ENCODE measurements around the gene WWOX. TPM values are rescaled to one million over a fixed set of nuclear protein-coding genes. Genes with fewer than 3 reads are reported as not detected.
A peak's percentile ranks its signal among the peaks of the same experiment; 100 is the strongest.

Gene WWOX
- total and polyA plus RNA-seq, 2 of the 13 experiments (the other 11 are each of a cell fraction or from before 2014, with no cell fraction given) = 9.1 to 37.4 TPM

DNA sequence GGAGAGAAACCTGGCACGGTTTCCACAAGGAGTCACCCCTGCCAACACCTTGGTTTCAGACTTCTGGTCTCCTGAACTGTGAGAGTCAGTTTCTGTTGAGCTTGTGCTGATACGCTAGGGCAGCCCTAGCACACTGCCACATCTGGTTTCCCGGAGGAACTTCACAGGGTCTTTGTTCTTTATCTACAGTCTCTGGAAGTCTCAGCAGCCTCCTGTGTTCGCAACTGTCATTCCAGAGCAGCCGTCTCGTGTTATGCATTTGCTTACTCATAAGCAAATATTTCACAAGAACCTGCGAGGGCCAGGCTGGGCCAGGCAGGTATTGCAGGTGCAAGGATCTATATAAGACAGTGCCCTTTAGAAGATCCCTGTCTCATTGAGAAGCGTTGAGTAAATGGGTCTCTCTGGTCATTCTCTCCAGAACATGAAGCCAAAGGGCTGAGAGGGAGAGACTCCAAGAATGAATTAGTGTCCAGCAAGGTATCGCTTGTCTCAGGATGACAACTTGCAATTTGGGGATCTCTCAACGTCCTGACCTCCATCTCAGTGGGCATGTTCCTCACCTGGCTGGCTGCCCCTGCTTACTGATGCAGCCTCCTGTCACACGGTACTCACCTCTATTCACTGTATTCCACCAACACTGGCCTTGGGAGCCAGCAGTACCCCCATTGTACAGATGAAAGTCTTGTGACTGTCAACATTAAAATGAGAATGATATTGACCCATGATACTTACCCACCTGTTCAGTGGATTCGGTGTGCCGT, 141.2 kb downstream of the WWOX start:
- Histone ChIP-seq H3K27me3 (ENCODE audit: control insufficient read depth in 1 of 2, insufficient read depth in 2 of 2, low read length in 2 of 2) (no peaks in the 10 kb centered on the region), H3K79me2 (ENCODE audit: insufficient read depth, low read length) (no peaks in the 10 kb centered on the region), H3K9me3 (ENCODE audit: low read length) (no peaks in the 10 kb centered on the region), H4K20me1 (ENCODE audit: insufficient read depth, low read length) (no peaks in the 10 kb centered on the region), H3K4me3 (replicated peaks in 1 of 3; ENCODE audit: insufficient read depth in 1 of 3, low read depth in 2 of 3, low read length in 3 of 3) (0 out of 6 replicates have a peak overlapping the region, but pooled peaks of 1 of the 3 experiments have one; percentile 8), H3K36me3 (replicated peaks in 1 of 2; ENCODE audit: control insufficient read depth in 1 of 2, insufficient read depth in 2 of 2, low read length in 2 of 2) (no peaks in the 10 kb centered on the region), H2AFZ (ENCODE audit: low read length) (no peak overlapping the region), H3K9ac (ENCODE audit: insufficient read depth, low read depth, low read length) (no peak overlapping the region), H3K27ac (ENCODE audit: extremely low read length, insufficient read depth, low read length) (peak overlapping the region; percentile 11), H3K4me1 (ENCODE audit: insufficient read depth, low read length) (peaks cover 55% of the 10 kb centered on the region), H3K4me2 (ENCODE audit: low read depth, low read length) (peak overlapping the region; percentile 54)
- DNase-seq (ENCODE audit: low spot score) (peak; percentile 93), ATAC-seq (peak; percentile 98), FAIRE-seq (peak; percentile 98)
- WGBS (ENCODE audit: low lambda C conversion rate) = 36% methylated on average over 11 of the region's 13 CpGs
- in situ Hi-C loops (cut with HindIII; ENCODE audit: extremely low pct_ligation_motif_present, low pct_unique_long_range_greater_than_20kb) (loop anchor here (25.0 kb wide), 2 partner anchors 797 to 1372 kb away; partner anchors contain the start of gene MAF), intact Hi-C loops (cut with micrococcal nuclease; ENCODE audit: unreplicated experiment) (loop anchor here (5.0 kb wide), 1 partner anchor 267 kb away; no protein-coding TSS in a partner anchor)
- no TSS peak for BruUV-seq (replicated peaks)
- POLR2A ChIA-PET = interaction anchor here (1.0 kb wide), 1 partner anchor 266 kb away, joined by 4 read pairs; no protein-coding TSS in a partner anchor
- CTCF ChIA-PET (ENCODE audit: low intra/inter-chr PET ratio, low total read pairs) = no interaction called here
- TF ChIP-seq ZSCAN31 (CRISPR knock-in tag; IDR thresholded peaks at IDR 0.05; ENCODE audit: low read depth) (no peak), ZNF629 (CRISPR knock-in tag; conservative IDR thresholded peaks at IDR 0.05) (no peak; the same call in none of the 2 replicates), ZNF264 (CRISPR knock-in tag; IDR thresholded peaks at IDR 0.05) (peak; percentile 81; the same call in 1 of the 2 replicates), HNF4G (IDR thresholded peaks at IDR 0.05; ENCODE audit: borderline replicate concordance, low read depth, low read length) (no peak), HNF4G (CRISPR knock-in tag; IDR thresholded peaks at IDR 0.05; ENCODE audit: borderline replicate concordance, low read depth) (no peak), ZNF547 (CRISPR knock-in tag; IDR thresholded peaks at IDR 0.05) (no peak), TCF12 (IDR thresholded peaks at IDR 0.05) (no peak), TCF12 (CRISPR knock-in tag; IDR thresholded peaks at IDR 0.05) (no peak), SP4 (CRISPR knock-in tag; IDR thresholded peaks at IDR 0.05) (no peak), ZNF883 (CRISPR knock-in tag; IDR thresholded peaks at IDR 0.05; ENCODE audit: not compliant biosample characterization) (no peak), ZFP36L2 (CRISPR knock-in tag; IDR thresholded peaks at IDR 0.05) (no peak), ZNF660 (CRISPR knock-in tag; IDR thresholded peaks at IDR 0.05; ENCODE audit: borderline replicate concordance, low read depth) (no peak), MATR3 (CRISPR knock-in tag; IDR thresholded peaks at IDR 0.05) (no peak), BRCA1 (CRISPR knock-in tag; IDR thresholded peaks at IDR 0.05) (no peak), ZNF549 (CRISPR knock-in tag; IDR thresholded peaks at IDR 0.05) (no peak), ZNF790 (CRISPR knock-in tag; IDR thresholded peaks at IDR 0.05; ENCODE audit: borderline replicate concordance) (no peak), EZH2 (conservative IDR thresholded peaks at IDR 0.05; ENCODE audit: low read depth, low read length) (no peak), TFDP2 (CRISPR knock-in tag; IDR thresholded peaks at IDR 0.05) (no peak), ATF2 (CRISPR knock-in tag; IDR thresholded peaks at IDR 0.05) (peak; percentile 52; the same call in 1 of the 2 replicates), LCORL (IDR thresholded peaks at IDR 0.05) (no peak), LCORL (CRISPR knock-in tag; IDR thresholded peaks at IDR 0.05) (no peak), GABPA (IDR thresholded peaks at IDR 0.05; ENCODE audit: low read depth, low read length) (no peak), GABPA (CRISPR knock-in tag; IDR thresholded peaks at IDR 0.05; ENCODE audit: low read depth) (no peak)
- TF ChIP-seq, protein P1, sequence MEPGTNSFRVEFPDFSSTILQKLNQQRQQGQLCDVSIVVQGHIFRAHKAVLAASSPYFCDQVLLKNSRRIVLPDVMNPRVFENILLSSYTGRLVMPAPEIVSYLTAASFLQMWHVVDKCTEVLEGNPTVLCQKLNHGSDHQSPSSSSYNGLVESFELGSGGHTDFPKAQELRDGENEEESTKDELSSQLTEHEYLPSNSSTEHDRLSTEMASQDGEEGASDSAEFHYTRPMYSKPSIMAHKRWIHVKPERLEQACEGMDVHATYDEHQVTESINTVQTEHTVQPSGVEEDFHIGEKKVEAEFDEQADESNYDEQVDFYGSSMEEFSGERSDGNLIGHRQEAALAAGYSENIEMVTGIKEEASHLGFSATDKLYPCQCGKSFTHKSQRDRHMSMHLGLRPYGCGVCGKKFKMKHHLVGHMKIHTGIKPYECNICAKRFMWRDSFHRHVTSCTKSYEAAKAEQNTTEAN (CRISPR knock-in tag; conservative IDR thresholded peaks at IDR 0.05) = no peak
